Measurements from ENCODE around the gene ADAM33.

ADAM33 gene

GRCh38 chr20:3710703-3711483 lies 29.1 kb upstream of the ADAM33 start:
- peak; percentile 42 to 94 (median 94) for DNase-seq (ENCODE audit: low read depth in 2 of 3, low spot score in 2 of 3)

GRCh38 chr20:3710011-3710466 lies 28.2 kb upstream of the ADAM33 start:
- no peak for DNase-seq (ENCODE audit: low read depth in 2 of 3, low spot score in 2 of 3)

- no peak for DNase-seq (ENCODE audit: low read depth in 2 of 3, low spot score in 2 of 3)
Measured at GRCh38 chr20:3707508-3707899, 25.7 kb upstream of the ADAM33 start.

GRCh38 chr20:3706774-3707507 lies 25.1 kb upstream of the ADAM33 start:
- no peak for DNase-seq (ENCODE audit: low read depth in 2 of 3, low spot score in 2 of 3)

- DNase-seq (ENCODE audit: low read depth in 2 of 3, low spot score in 2 of 3), result no peak
Measured at GRCh38 chr20:3705970-3706739, 24.3 kb upstream of the ADAM33 start.

GRCh38 chr20:3705491-3705969 lies 23.7 kb upstream of the ADAM33 start:
- DNase-seq (ENCODE audit: low read depth in 2 of 3, low spot score in 2 of 3), result no peak

GRCh38 chr20:3704087-3704486 lies 22.3 kb upstream of the ADAM33 start:
- no peak for DNase-seq (ENCODE audit: low read depth in 2 of 3, low spot score in 2 of 3)

- no peak for DNase-seq (ENCODE audit: low read depth in 2 of 3, low spot score in 2 of 3)
Measured at GRCh38 chr20:3702611-3703391, 21.0 kb upstream of the ADAM33 start.

- DNase-seq (ENCODE audit: low read depth in 2 of 3, low spot score in 2 of 3), result no peak
Measured at GRCh38 chr20:3701061-3701998, 19.5 kb upstream of the ADAM33 start.

- no peak for DNase-seq (ENCODE audit: low read depth in 2 of 3, low spot score in 2 of 3)
Measured at GRCh38 chr20:3699037-3699436, 17.2 kb upstream of the ADAM33 start.

- DNase-seq (ENCODE audit: low read depth in 2 of 3, low spot score in 2 of 3), result no peak
Measured at GRCh38 chr20:3698591-3699001, 16.8 kb upstream of the ADAM33 start.

- DNase-seq (ENCODE audit: low read depth in 2 of 3, low spot score in 2 of 3), result no peak
Measured at GRCh38 chr20:3697588-3698305, 15.9 kb upstream of the ADAM33 start.

- no peak for DNase-seq (ENCODE audit: low read depth in 2 of 3, low spot score in 2 of 3)
Measured at GRCh38 chr20:3696745-3697587, 15.2 kb upstream of the ADAM33 start.

GRCh38 chr20:3696200-3696599 lies 14.4 kb upstream of the ADAM33 start:
- DNase-seq (ENCODE audit: low read depth in 2 of 3, low spot score in 2 of 3), result no peak

- DNase-seq (ENCODE audit: low read depth in 2 of 3, low spot score in 2 of 3), result no peak
Measured at GRCh38 chr20:3694864-3695263, 13.1 kb upstream of the ADAM33 start.

- no peak for DNase-seq (ENCODE audit: low read depth in 2 of 3, low spot score in 2 of 3)
Measured at GRCh38 chr20:3693376-3693775, 11.6 kb upstream of the ADAM33 start.

- no peak for DNase-seq (ENCODE audit: low read depth in 2 of 3, low spot score in 2 of 3)
Measured at GRCh38 chr20:3692706-3693294, 11.0 kb upstream of the ADAM33 start.

GRCh38 chr20:3691897-3692296 lies 10.1 kb upstream of the ADAM33 start:
- DNase-seq (ENCODE audit: low read depth in 2 of 3, low spot score in 2 of 3), result no peak
